ENCODE results near the gene RCAN2. TPM values are rescaled to one million over a fixed set of nuclear protein-coding genes. Genes with fewer than 3 reads are reported as not detected.

RCAN2 gene
- total RNA-seq, 1 donor from 2014 or later: 6.7 TPM

GRCh38 chr6:46219661-46220060, 271.6 kb downstream of the RCAN2 start:
- DNase-seq (ENCODE audit: low spot score): no peak

- DNase-seq (ENCODE audit: low spot score): no peak
Measured at GRCh38 chr6:46218457-46218856, 272.8 kb downstream of the RCAN2 start.

GRCh38 chr6:46217671-46218131, 273.5 kb downstream of the RCAN2 start:
- no peak for DNase-seq (ENCODE audit: low spot score)

GRCh38 chr6:46216879-46217278, 274.4 kb downstream of the RCAN2 start:
- no peak for DNase-seq (ENCODE audit: low spot score)

- DNase-seq (ENCODE audit: low spot score): no peak
Measured at GRCh38 chr6:46215777-46216176, 275.5 kb downstream of the RCAN2 start.

GRCh38 chr6:46215213-46215612, 276.0 kb downstream of the RCAN2 start:
- DNase-seq (ENCODE audit: low spot score): no peak

GRCh38 chr6:46211917-46212316, 279.3 kb downstream of the RCAN2 start:
- DNase-seq (ENCODE audit: low spot score): no peak

- no peak for DNase-seq (ENCODE audit: low spot score)
Measured at GRCh38 chr6:46210294-46210693, 281.0 kb downstream of the RCAN2 start.

GRCh38 chr6:46208303-46208702, 282.9 kb downstream of the RCAN2 start:
- DNase-seq (ENCODE audit: low spot score): no peak

- no peak for DNase-seq (ENCODE audit: low spot score)
Measured at GRCh38 chr6:46207174-46207573, 284.1 kb downstream of the RCAN2 start.

GRCh38 chr6:46204880-46205650, 286.2 kb downstream of the RCAN2 start:
- DNase-seq (ENCODE audit: low spot score): no peak

- no peak for DNase-seq (ENCODE audit: low spot score)
Measured at GRCh38 chr6:46203391-46204177, 287.7 kb downstream of the RCAN2 start.

- DNase-seq (ENCODE audit: low spot score): no peak
Measured at GRCh38 chr6:46201702-46202101, 289.5 kb downstream of the RCAN2 start.

GRCh38 chr6:46199387-46199786, 291.9 kb downstream of the RCAN2 start:
- DNase-seq (ENCODE audit: low spot score): no peak

GRCh38 chr6:46191961-46192360, 299.3 kb downstream of the RCAN2 start:
- no peak for DNase-seq (ENCODE audit: low spot score)

GRCh38 chr6:46190889-46191288, 300.4 kb downstream of the RCAN2 start:
- no peak for DNase-seq (ENCODE audit: low spot score)

GRCh38 chr6:46189726-46190125, 301.5 kb downstream of the RCAN2 start:
- DNase-seq (ENCODE audit: low spot score): no peak

GRCh38 chr6:46186583-46186982, 304.7 kb downstream of the RCAN2 start:
- DNase-seq (ENCODE audit: low spot score): no peak

- no peak for DNase-seq (ENCODE audit: low spot score)
Measured at GRCh38 chr6:46184114-46184513, 307.1 kb downstream of the RCAN2 start.

GRCh38 chr6:46175976-46176375, 315.3 kb downstream of the RCAN2 start:
- DNase-seq (ENCODE audit: low spot score): no peak

GRCh38 chr6:46175446-46175845, 315.8 kb downstream of the RCAN2 start:
- DNase-seq (ENCODE audit: low spot score): no peak

- DNase-seq (ENCODE audit: low spot score): no peak
Measured at GRCh38 chr6:46174904-46175303, 316.3 kb downstream of the RCAN2 start.

- DNase-seq (ENCODE audit: low spot score): no peak
Measured at GRCh38 chr6:46172176-46172575, 319.1 kb downstream of the RCAN2 start.

Data from mesenteric fat pad (tissue), 1 donor.